GM21528 (cell line): ENCODE measurements around the gene RAVER2.
"Not testable (repeated sequence)": the region's sequence is repeated elsewhere in the genome, so short reads cannot be mapped to it uniquely, and the experiment has no call there.

Experiments used
- ATAC-seq: cut with Tn5 transposase; IDR thresholded peaks from one replicate; pipeline ENCODE4 v1.9.1; 2021; ENCODE audit warnings: mild to moderate bottlenecking, moderate library complexity; ENCODE audit not compliant: unreplicated experiment, low FRiP score

Gene RAVER2

GRCh38 chr1:64745986-64746940, 1.4 kb downstream of the RAVER2 start:
- ATAC-seq, result no peak

GRCh38 chr1:64748222-64748621, 3.3 kb downstream of the RAVER2 start:
- ATAC-seq, result no peak

- ATAC-seq, result no peak
These were observed 3.8 kb downstream of the RAVER2 start for GRCh38 chr1:64748706-64749105.

- no peak for ATAC-seq
These were observed 5.2 kb downstream of the RAVER2 start for GRCh38 chr1:64750092-64750491.

GRCh38 chr1:64750875-64751274, 6.0 kb downstream of the RAVER2 start:
- ATAC-seq, result no peak

GRCh38 chr1:64754173-64754572, 9.3 kb downstream of the RAVER2 start:
- no peak for ATAC-seq

GRCh38 chr1:64755361-64755760, 10.5 kb downstream of the RAVER2 start:
- ATAC-seq, result no peak

- ATAC-seq, result no peak
These were observed 11.9 kb downstream of the RAVER2 start for GRCh38 chr1:64756770-64757169.

GRCh38 chr1:64757213-64757612, 12.3 kb downstream of the RAVER2 start:
- no peak for ATAC-seq

GRCh38 chr1:64758233-64758632, 13.4 kb downstream of the RAVER2 start:
- no peak for ATAC-seq

- no peak for ATAC-seq
These were observed 15.1 kb downstream of the RAVER2 start for GRCh38 chr1:64759968-64760367.

GRCh38 chr1:64765012-64765411, 20.1 kb downstream of the RAVER2 start:
- ATAC-seq, result no peak

- ATAC-seq, result no peak
These were observed 21.0 kb downstream of the RAVER2 start for GRCh38 chr1:64765826-64766225.

- no peak for ATAC-seq
These were observed 21.6 kb downstream of the RAVER2 start for GRCh38 chr1:64766429-64766828.

- no peak for ATAC-seq
These were observed 24.6 kb downstream of the RAVER2 start for GRCh38 chr1:64769482-64769881.

- ATAC-seq, result no peak
These were observed 25.1 kb downstream of the RAVER2 start for GRCh38 chr1:64769971-64770370.

GRCh38 chr1:64773306-64773705, 28.4 kb downstream of the RAVER2 start:
- ATAC-seq, result not testable (repeated sequence)

GRCh38 chr1:64775113-64775512, 30.2 kb downstream of the RAVER2 start:
- no peak for ATAC-seq

GRCh38 chr1:64782044-64782443, 37.2 kb downstream of the RAVER2 start:
- not testable (repeated sequence) for ATAC-seq

- ATAC-seq, result not testable (repeated sequence)
These were observed 38.0 kb downstream of the RAVER2 start for GRCh38 chr1:64782848-64783247.

GRCh38 chr1:64790832-64791487, 46.1 kb downstream of the RAVER2 start:
- no peak for ATAC-seq

GRCh38 chr1:64798872-64799271, 54.0 kb downstream of the RAVER2 start:
- no peak for ATAC-seq
